Stimulated activated CD4-positive, alpha-beta T cell treated with anti-CD3 and anti-CD28 coated beads, Interleukin-12 subunit alpha, Interleukin-12 subunit beta, amount 100 ng/mL, for 48 hours (primary cell): Measurements from ENCODE around the gene DNAAF2.
A peak's percentile ranks its signal among the peaks of the same experiment; 100 is the strongest.
"Not testable (repeated sequence)": the region's sequence is repeated elsewhere in the genome, so short reads cannot be mapped to it uniquely, and the experiment has no call there.

Experiments used
- DNase-seq, 3 donors: peaks; one replicate each; pipeline ENCODE4 v3.0.0-alpha.2; 2020; ENCODE audit warnings: low read depth in 2 of 3, low spot score in 1 of 3

The DNAAF2 gene

GRCh38 chr14:49585803-49586672 is 49.0 kb downstream of the DNAAF2 start, which contains the start of gene RPS29:
TSS of gene RPS29 (minus strand) at chr14:49586380. CDS start at chr14:49586346, 34 bp downstream.
- DNase-seq = peak; percentile 95 to 99 (median 98)

- not testable (repeated sequence) for DNase-seq
Measured at GRCh38 chr14:49584981-49585640, 49.9 kb downstream of the DNAAF2 start.

DNA sequence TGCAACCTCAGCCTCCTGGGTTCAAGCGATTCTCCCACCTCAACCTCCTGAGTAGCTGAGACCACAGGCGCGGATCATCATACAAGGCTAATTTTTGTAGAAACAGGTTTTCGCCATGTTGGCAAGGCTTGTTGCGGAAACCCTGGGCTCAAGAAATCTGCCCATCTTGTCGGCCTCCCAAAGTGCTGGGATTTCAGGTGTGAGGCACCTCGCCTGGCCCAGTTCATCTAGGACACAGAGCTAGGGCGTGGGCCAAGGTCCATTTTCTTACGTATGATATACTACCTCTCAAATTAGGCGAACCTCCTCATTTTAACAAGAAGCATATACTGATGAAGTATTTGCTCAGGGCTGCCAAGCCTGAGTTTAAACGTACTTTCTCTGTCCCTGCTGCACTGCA is 51.0 kb downstream of the DNAAF2 start:
- no peak for DNase-seq

DNA sequence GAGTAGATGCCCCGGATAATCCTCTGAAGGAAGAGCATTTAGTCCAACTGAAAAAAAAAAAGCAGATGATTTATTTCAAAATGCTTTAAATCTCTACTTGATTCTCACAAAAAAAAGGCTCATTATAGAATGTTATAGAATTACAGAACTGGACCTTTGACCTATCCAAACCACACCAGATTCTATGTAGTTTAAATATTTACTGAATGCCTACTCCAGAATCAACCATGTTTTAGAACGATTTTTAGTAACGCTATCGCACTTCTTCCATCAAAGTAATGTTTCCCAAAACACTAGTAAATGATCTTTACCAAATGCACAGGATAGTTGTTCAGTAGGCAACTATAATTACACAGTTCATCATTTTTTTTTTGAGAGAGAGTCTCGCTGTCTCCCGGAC is 51.4 kb downstream of the DNAAF2 start:
- DNase-seq = no peak

DNA sequence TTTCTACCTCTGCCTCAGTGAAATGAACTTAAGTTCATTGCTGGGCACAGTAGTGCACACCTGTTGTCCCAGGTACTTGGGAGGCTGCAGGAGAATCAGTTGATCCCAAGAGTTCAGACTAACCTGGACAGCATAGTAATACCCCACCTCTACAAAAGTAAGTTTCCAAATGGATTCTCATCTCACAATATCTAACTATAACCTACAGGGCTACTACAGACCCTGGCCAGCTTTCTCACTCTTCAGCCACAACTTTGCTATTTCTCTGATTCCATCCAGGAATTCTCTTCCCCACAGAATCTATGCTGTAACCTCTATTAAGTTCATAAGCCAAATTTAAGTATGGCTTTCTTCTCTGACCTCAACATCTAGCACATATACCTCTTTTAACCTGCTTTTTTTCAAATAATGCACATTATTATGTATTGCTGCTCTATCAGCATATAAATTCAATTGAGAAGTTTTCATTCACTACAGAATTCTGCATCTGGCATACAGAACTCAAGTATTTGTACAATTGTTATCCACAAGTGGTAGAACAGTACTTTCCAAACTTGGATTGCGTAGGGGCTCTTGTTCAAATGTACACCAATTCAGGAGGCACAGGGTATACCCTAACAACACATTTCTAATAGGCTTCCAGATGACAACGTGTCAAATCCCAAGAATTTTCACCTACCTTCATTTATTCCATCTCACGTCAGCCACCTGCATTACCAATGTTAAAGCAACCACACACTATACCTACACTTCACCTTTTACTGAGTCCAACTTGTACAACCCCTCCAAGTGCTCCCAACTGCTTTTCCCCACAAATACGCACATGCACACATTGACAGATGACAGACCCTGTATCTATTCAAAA is 52.7 kb downstream of the DNAAF2 start:
- DNase-seq = no peak

DNA sequence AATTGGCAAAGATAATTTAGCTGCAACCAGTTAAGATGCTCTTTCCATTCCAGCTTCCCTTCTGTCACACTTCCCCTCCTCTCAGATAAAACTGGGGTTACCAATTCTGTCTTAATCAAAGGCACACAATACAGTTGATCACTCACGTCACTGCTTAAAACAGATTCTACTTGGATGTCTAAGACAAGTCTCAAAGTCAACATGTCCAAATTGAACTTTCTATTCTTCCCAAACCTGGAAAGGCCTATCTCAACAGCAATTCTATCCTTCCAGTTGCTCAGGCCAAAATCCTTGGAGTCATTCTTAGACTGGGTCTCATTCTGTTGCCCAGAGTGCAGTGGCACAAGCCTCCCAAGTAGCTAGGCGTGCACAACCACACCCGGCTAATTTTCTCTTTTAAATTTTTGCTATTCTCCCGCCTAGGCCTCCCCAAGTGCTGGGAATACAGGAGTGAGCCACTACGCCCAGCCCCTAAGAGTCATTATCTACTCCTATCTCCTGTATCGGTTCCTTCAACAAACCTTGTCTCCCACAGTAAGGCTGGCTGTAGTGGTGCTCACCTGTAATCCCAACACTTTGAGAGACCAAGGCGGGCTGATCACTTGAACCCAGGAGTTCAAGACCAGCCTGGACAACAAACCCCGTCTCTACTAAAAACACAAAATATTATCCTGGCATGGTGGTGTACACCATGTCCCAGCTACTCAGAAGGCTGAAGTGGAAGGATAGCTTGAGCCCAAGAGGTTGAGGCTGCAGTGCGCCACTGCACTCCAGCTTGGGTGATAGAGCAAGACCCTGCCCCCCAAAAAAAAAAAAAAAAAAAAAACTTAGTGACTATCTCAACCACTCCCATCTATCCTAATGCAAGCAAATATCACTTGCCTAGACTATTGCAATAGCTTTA is 53.6 kb downstream of the DNAAF2 start:
- DNase-seq = no peak

DNA sequence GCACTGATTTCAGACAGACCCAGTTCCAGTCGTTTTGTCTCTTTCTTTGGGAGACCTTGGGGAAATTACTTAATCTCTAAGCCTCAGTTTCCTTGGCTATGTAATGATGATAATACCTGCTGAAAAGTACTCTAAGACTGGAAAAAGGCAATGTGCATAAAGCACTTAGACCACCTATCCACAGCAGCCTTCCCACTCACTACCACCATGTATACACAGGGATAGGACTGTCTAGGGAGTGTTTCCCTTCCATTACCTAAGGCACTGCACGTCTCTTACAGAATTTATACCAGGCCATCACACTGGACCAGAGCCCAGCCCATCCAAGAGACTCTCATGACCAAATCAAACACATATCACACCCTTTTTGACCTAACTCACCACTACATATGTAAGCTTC is 55.2 kb downstream of the DNAAF2 start:
- DNase-seq = no peak

DNA sequence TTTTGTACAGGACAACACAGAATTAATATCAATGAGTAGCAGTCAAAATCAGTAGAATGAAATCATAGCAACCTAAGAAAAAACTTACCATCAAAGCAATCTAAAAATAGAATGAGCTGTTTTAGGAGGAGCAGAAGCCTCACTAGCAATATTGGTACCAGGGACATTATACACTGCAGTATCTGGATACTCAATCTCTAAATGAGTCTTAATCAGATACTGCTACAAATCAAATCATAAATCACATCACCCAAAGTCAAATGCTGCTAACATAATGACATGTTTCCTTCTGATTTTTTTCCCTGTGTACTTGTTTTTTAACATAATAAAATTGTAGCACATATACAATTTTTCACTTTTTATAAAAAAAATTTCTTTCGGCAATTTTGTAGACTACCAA is 56.9 kb downstream of the DNAAF2 start:
- no peak for DNase-seq
